HG02840 (cell line): ENCODE data around the gene TBKBP1.

Experiments used
- ATAC-seq: cut with Tn5 transposase; IDR thresholded peaks from one replicate; pipeline ENCODE4 v1.9.1; 2021; ENCODE audit warnings: mild to moderate bottlenecking, moderate library complexity, moderate number of reproducible peaks; ENCODE audit not compliant: unreplicated experiment, low FRiP score

TBKBP1 gene

DNA sequence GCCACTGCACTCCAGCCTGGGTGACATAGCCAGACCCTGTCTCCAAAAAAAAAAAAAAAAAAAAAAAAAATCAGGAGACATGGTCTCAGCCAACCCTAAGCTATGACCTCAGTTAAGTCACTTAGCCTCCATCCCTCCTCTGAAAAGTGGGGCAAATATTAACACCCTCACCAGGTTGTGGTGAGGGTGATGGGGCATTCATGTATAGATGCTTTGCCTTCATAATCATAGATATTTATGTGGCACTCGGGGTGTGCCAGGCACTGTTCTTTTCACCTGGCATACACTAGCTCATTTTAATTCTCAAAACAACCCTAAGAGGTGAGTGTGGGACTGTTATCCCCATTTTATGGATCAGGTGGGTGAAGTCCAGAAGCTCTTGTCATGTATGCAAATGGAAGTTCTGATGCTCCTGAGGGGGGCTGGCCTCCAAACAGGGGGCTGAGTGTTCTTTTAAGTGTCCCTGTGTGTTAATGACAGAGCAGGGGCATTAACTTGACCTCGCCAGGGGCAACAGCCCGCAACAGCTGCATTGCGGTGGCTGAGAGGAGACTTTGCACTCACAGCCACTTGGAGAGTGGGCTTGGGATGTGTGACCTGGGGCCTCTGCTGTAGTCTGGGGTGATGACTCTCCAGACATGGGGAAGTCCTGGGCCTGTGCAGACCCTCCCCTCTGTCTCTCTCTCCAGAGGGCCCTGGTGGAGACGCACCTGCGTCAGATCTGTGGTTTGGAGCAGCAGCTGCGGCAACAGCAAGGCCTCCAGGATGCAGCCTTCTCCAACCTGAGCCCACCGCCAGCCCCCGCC is 4.1 kb downstream of the TBKBP1 start:
- ATAC-seq, result no peak

DNA sequence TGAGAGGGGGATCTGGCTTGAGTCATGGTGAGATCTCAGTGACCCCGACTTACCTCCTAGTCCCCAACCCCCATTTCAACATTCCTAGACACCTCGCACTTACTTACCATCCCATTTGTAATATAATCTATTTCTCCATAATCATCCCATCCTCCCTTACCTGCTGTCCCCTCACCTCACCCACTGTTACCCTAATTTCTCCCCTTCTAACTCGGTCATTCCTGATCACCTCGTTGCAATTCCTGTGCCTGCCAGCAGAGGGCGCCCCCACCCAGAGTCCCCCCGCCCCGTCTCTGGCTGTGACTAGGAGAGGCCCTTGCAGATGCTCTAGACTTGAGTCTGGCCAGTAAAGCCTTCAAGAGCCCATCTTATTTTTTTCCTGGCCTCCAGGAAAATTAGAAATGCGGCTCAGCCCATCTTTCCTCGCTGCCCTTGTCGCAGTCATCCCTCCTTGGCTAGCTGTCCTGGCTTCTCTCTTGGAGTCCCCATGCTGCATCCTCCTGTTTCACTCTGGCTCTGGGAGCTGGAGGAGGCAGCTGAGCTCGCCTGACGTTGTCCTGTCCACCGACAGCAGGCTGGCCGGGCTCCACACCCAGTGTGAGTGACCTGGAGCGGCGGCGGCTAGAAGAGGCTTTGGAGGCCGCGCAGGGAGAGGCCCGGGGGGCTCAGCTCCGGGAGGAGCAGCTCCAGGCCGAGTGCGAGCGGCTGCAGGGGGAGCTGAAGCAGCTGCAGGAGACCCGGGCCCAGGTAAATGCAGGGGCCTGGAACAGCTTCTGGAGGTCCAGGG is 5.0 kb downstream of the TBKBP1 start:
- no peak for ATAC-seq

GRCh38 chr17:47699536-47699840 is 5.5 kb downstream of the TBKBP1 start:
- no peak for ATAC-seq

- no peak for ATAC-seq
Measured at GRCh38 chr17:47700471-47701449, 6.8 kb downstream of the TBKBP1 start.

DNA sequence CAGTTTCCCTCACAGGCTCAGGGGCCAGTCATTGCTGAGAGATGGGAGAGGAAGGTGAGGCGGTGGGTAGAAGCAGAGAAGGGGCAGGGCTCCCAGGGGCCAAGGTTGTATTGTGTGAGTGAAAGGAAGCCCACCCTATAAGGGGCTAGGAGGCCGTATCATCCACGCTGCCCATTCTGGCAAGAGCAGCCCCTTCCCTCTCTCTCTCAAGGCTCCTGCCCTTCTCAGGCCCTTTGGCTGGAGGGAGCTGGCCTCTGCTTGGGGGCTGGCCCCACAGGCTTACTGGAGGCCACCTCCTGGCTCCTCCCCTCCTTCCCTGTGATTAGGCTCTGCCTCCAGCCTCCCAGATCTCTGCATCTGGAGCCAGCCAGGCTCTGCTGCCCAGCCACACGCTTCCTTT is 7.6 kb downstream of the TBKBP1 start:
- ATAC-seq, result no peak

DNA sequence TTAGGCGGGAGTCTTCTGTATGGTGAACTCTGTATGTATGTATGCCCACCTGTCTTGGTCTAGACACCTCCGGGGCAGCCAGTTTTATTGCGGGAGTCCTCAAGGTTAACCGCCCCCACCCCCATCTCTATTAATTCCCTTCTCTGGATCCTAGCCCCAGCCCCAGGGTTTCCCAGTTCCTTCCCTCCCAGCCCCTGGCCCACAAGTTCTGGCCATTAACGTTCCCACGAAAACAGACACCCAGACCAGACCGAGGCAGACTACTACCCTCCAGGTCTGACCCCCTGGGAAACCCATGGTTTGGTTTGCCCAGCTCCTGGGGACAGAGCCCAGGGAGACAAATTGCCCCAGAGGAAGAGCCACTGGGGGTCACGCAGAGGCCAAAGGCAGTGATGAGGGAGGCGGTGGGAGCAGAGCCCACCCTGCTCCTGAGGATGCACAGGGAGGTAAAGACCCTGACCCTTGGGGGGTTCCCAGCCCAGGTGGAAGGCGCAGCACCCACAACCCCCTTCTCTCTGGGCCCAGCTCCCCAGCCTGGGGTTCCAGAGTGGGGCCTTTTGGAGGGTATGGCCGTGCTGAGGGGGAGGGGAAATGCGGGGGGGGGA is 8.5 kb downstream of the TBKBP1 start:
- ATAC-seq, result no peak

- no peak for ATAC-seq
Measured at GRCh38 chr17:47703191-47703591, 9.2 kb downstream of the TBKBP1 start.

GRCh38 chr17:47703671-47704070 is 9.7 kb downstream of the TBKBP1 start:
- ATAC-seq, result no peak

- no peak for ATAC-seq
Measured at GRCh38 chr17:47704116-47704515, 10.2 kb downstream of the TBKBP1 start.

GRCh38 chr17:47704736-47705135 is 10.8 kb downstream of the TBKBP1 start:
- no peak for ATAC-seq

DNA sequence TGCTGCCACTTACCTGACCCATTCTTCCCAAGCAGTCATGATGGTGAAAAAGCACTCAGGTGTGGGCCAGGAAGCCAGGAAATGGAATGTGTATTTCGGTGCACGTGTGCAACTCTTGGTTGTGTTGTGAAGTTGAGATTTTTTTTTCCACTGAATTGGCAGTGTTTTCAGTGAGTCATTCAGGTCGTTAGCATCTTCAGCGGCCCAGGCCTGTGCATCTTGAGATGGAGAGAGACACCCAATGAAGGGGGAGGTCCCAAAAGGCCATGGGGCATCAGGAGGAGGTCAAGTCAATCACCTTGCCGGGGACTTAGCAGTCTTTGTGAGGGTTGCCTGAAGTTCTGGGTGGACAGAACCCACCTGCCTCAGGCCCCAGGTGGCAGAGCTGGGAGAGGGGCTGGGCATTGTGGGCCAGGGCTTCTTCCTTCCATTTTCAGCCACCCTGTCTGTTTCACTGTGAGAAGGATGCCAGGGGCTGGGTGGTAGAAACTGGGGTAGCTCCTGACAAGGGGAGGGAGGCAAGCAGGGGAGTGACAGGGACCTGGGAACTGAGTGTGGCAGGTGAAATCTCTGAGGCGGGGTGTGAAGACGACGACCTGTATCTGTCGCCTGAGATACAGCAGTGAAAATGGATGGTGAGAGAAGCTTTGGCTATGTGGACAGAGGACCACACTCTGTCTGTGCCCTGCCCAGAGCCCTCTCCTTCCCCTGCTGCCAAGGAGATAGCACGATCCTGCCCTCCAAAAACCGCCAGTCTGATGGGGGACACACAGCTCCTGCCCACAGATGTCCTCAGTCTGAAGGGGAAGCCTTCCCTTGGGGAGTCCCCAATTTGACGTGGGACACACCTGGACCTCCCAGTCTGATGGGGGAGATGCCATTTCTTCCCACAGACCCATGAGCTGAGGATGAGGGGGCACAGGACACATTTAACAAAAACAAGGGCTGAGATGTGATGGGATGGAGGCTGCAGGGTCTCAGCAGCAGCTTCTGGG is 11.9 kb downstream of the TBKBP1 start:
- no peak for ATAC-seq

DNA sequence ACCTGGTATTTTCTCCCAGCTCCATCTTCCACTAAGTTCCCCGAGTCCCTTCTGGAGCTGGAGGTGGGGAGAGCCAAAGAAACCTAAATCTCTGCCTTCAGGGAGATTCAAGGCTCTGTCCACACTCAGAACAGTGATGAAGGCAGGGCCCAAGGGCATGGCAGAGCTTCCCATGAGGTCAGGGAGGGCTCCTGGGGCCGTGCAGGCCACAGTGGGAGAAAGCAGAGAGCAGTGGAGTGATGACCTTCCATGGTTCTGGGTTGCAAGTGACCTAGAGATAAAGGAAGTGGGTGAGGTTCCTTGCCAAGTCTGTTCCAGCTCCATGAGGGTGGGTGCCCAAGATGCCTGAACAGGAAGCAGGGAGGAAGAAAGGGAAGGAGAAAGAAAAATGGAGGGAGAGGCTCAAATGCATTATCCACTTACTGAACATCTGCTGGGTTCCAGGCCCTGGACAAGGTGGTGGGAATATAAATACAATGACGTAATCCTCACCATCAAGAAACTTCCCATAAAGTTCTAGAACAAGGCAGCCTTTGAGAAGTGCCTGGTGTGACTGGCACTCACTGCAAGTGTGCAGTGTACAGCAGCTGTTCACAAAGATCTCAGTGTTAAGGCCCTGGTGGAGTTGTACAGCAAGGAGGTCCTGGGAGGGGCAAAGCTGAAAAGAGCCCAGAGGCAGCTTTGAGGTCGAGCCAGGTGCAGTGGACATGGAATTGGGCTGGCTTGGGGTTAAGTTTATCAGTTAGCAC is 13.3 kb downstream of the TBKBP1 start:
- no peak for ATAC-seq

DNA sequence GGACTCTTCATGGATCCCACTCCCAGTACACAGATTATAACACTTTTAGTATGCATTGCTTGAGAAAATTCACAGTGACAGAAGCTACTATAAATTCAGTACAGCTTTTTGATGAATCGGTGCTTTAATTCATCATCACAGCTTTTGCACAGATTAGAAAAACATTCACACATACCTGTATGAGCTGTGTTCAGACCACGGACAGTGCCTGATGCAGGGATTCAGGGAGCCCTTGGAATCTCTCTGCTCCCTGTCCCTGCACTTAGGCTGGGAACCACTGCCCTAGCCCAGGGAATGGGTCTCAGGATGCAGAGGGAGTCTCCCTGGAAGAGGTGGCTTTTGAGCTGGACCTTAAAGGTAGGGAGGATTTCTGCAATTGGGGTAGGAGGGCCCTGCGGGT is 13.9 kb downstream of the TBKBP1 start:
- no peak for ATAC-seq

- no peak for ATAC-seq
Measured at GRCh38 chr17:47708312-47708863, 14.4 kb downstream of the TBKBP1 start.

GRCh38 chr17:47708864-47709541 is 15.0 kb downstream of the TBKBP1 start:
- ATAC-seq, result no peak

- ATAC-seq, result no peak
Measured at GRCh38 chr17:47709594-47709993, 15.6 kb downstream of the TBKBP1 start.

DNA sequence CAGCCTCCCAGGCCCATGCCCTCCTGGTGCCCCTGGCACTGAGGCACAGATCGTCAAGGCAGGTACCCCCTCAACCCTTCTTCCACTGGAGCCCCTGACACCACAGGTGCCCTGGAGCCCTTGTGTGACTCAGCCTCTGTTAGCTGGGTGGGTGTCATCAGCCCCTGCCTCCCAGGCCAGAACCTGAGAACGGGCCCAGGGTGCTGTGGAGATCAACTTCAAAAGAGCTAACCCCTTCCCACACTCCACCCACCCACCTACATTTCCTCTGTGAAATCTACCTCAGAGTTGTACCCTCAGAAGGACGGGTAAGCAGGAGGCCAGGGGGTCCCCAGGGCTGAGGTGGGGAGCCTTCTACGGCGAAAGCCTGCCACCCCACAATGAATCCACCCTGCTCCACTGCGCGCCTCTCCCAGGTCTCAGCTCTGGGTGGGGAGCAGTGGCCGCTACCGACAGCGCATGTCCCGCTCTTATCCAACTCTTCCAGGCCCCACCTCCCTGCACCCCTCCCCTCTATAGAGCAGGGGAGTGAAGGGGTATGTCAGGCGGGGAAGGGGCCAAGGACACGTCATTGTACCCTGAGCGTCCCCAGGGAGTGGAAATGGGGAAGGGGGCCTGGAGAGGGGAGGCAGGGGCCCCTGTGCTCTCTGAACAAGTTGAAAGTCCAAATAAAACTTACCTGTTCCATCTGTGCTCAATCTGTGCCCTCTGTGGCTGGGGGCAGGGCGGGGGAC is 17.6 kb downstream of the TBKBP1 start:
- ATAC-seq, result no peak
